K562 (cell line): ENCODE measurements around the gene NAPB.
"Not testable (repeated sequence)": the region's sequence is repeated elsewhere in the genome, so short reads cannot be mapped to it uniquely, and the experiment has no call there.

ENCODE experiments used
- BHLHE40 ChIP-seq: IDR thresholded peaks from 2 replicates; pipeline ENCODE4 v1.6.1; 2011; ENCODE audit warnings: low read length, improper control_type of control experiment
- ELF1 ChIP-seq: fragments of 200-800 bp; sonication (Bioruptor generic); IDR thresholded peaks from 2 replicates; pipeline ENCODE4 v1.6.1; 2016; ENCODE audit warnings: missing genetic modification characterization, missing compliant biosample characterization
- NFIC ChIP-seq: fragments of 450-650 bp; IDR thresholded peaks from 2 replicates; pipeline ENCODE4 v1.6.1; 2017; ENCODE audit warnings: mild to moderate bottlenecking, inconsistent platforms
- POLR2AphosphoS5 ChIP-seq: IDR thresholded peaks from 2 replicates; pipeline ENCODE4 v1.6.1; 2011; ENCODE audit warnings: mild to moderate bottlenecking, low read depth, low read length, moderate library complexity; ENCODE audit not compliant: control insufficient read depth, insufficient read depth
- SAP30 ChIP-seq: fragments of 200-600 bp; sonication (generic); IDR thresholded peaks from 2 replicates; pipeline ENCODE4 v1.6.1; 2012; ENCODE audit warnings: borderline replicate concordance, low read depth, mild to moderate bottlenecking, moderate library complexity, low read length, control low read depth, inconsistent platforms; ENCODE audit not compliant: insufficient read depth, poor library complexity, severe bottlenecking
- SMAD1 ChIP-seq: fragments of 150-350 bp; IDR thresholded peaks from 2 replicates; pipeline ENCODE4 v1.6.1; 2014; ENCODE audit warnings: low read length, low read depth; ENCODE audit not compliant: partially characterized antibody
- TF ChIP-seq, protein P1 (sequence below), 2 experiments: fragments of 450-650 bp in 1 of 2; sonication (generic) in 1 of 2; formaldehyde crosslinking in 1 of 2; IDR thresholded peaks in 1 of 2; conservative IDR thresholded peaks in 1 of 2; 2 replicates each; pipeline versions ENCODE4 v1.6.1 to v1.8.1; 2016 to 2023; ENCODE audit warnings: mild to moderate bottlenecking in 2 of 2, moderate library complexity in 2 of 2, inconsistent platforms in 1 of 2, missing genetic modification reagents in 1 of 2

DNA sequence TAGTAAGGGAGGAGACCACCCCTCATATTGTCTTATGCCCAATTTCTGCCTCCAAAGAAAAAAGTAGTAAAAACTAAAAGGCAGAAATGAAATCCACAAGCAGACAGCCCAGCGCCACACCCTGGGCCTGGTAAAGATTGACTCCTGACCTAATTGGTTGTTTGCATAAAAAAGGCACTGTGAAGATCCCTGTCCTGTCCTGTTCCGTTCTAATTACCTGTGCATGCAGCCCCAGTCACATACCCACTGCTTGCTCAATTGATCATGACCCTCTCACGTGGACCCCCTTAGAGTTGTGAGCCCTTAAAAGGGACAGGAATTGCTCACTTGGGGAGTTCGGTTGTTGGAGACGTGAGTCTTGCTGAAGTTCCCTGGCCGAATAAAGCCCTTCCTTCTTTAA, 72.8 kb downstream of the NAPB start:
- not testable (repeated sequence) for TF ChIP-seq ELF1 (tag); BHLHE40; NFIC; SMAD1; POLR2AphosphoS5; SAP30
- TF ChIP-seq, protein P1, sequence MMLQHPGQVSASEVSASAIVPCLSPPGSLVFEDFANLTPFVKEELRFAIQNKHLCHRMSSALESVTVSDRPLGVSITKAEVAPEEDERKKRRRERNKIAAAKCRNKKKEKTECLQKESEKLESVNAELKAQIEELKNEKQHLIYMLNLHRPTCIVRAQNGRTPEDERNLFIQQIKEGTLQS (IDR thresholded peaks at IDR 0.05), result not testable (repeated sequence)
- TF ChIP-seq, protein P1 (CRISPR knock-in tag; conservative IDR thresholded peaks at IDR 0.05), result not testable (repeated sequence)
